Kidney epithelial cell (primary cell): ENCODE data around the gene MR1. TPM values are rescaled to one million over a fixed set of nuclear protein-coding genes. Genes with fewer than 3 reads are reported as not detected.

Experiments used
- DNase-seq: peaks from one replicate; pipeline ENCODE4 v3.0.0-alpha.2; 2010; ENCODE audit warnings: low read depth
- H3K27me3 ChIP-seq: 2 replicates; pipeline ENCODE4 v1.6.0; 2011; ENCODE audit warnings: low read length; ENCODE audit not compliant: control insufficient read depth, insufficient read depth
- H3K36me3 ChIP-seq: 2 replicates; pipeline ENCODE4 v1.5.1; 2011; ENCODE audit warnings: low read length; ENCODE audit not compliant: control insufficient read depth, insufficient read depth
- H3K4me3 ChIP-seq: 2 replicates; pipeline ENCODE4 v1.5.1; 2011; ENCODE audit warnings: low read depth, mild to moderate bottlenecking, control low read depth, low read length
- CTCF ChIP-seq: IDR thresholded peaks from 2 replicates; pipeline ENCODE4 v1.5.1; 2011; ENCODE audit warnings: mild to moderate bottlenecking, moderate library complexity, low read length, control low read depth, inconsistent platforms; ENCODE audit not compliant: insufficient read depth, poor library complexity, severe bottlenecking
- total RNA-seq: library from RNA; depleted of rRNA; stranded (reverse); fragments of >200 nt; gene quantifications from 2 replicates; pipeline ENCODE4 v1.2.3, GENCODE V29; 2015

MR1 gene
- total RNA-seq, 1 donor from 2014 or later, result 2.5 TPM

DNA sequence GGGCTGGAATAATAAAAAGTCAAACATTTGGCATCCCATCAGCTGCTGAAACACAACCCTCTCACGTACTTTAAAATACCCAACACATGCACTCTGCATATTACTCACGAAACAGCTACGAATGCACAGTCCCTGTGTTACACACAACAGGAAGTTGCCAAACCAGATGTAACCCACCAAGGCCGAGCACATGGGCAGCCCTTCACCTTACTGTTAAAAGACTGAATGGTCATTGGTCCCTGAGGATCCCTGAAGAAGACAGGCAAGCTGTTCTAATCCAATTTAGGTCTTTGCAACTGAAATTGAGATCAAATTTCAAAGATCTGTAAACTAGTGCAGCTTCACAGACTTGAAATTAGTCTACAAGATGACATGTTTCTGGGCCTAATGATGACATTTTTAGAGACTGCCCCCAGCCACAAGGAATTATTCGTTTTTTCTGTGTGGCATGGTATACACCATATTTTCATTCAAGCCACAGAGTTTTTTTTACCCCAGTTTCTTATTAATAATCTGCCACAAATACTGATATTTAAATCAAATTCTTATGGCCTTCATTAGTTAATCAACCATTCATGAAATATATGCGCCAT, 29.1 kb downstream of the MR1 start:
- no peak for DNase-seq
- no peak for TF ChIP-seq CTCF
- no peaks in the 10 kb centered on the region for H3K36me3 ChIP-seq
- H3K4me3 ChIP-seq, result no peak overlapping the region
- H3K27me3 ChIP-seq, result no peaks in the 10 kb centered on the region

DNA sequence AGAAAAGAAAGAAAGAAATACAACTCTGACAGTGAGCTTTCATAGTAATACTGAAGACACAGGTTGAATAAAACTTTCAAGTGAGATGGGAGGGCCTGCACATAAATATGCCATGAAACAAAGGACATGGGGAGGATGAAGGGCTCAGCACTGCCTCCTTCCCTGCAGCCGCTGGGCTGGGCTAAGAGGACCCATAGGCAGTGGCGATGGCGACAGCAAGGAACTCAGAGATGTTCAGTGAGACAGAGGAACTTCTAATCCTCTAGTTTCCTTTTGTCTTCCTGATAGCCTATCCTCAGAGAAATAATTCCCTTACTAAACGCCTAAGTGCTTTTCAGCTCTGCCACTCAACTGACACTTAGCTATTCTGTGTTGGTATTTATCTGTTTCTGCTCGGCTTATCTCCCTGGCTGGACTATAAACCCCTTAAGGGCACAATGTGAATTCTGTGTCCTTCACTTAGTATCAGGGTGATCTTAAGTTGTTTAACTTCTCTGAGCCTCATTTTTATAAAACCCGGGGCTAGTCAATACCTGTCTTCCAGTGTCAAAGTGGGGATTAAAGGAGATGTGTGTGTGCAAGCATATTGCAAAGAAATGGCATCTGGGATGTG, 30.3 kb downstream of the MR1 start:
- no peak for DNase-seq
- Histone ChIP-seq H3K27me3 (no peaks in the 10 kb centered on the region), H3K4me3 (no peak overlapping the region), H3K36me3 (no peaks in the 10 kb centered on the region)
- TF ChIP-seq CTCF, result no peak

- no peak overlapping the region for H3K4me3 ChIP-seq
- no peak for DNase-seq
- no peak for TF ChIP-seq CTCF
- no peaks in the 10 kb centered on the region for H3K36me3 ChIP-seq
- no peaks in the 10 kb centered on the region for H3K27me3 ChIP-seq
Observed at GRCh38 chr1:181064702-181065101, 30.9 kb downstream of the MR1 start.

GRCh38 chr1:181073638-181074037, 39.9 kb downstream of the MR1 start:
- no peaks in the 10 kb centered on the region for H3K27me3 ChIP-seq
- no peak for TF ChIP-seq CTCF
- DNase-seq, result no peak
- H3K36me3 ChIP-seq, result no peaks in the 10 kb centered on the region
- no peak overlapping the region for H3K4me3 ChIP-seq

GRCh38 chr1:181075766-181076350, 42.1 kb downstream of the MR1 start:
- H3K27me3 ChIP-seq, result no peaks in the 10 kb centered on the region
- no peaks in the 10 kb centered on the region for H3K36me3 ChIP-seq
- H3K4me3 ChIP-seq, result no peak overlapping the region
- DNase-seq, result no peak
- TF ChIP-seq CTCF, result no peak
